ENCODE results near the gene STARD8. TPM values are rescaled to one million over a fixed set of nuclear protein-coding genes. Genes with fewer than 3 reads are reported as not detected.

STARD8 gene
- total RNA-seq, 1 donor from 2014 or later, result 20.0 TPM

DNA sequence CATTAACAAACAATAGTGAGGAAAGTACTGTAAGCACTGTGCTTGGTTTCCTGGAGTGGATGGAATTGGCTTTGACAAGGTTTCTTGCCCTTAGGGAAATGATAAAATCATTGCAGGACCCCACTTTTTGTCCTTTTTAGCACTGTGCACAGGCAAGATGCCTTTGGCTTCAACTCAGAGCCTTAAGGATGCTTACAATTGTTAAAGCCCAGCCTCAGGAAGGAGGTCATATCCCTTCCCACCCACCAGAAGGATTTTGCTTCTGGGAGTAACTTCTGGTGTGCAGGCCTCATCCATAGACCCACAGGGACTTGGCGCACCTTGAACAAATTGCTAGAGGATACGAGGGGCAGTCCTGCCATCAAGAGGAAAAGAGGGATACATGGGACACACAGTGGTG lies 44.5 kb downstream of the STARD8 start:
- DNase-seq (ENCODE audit: low read depth in 2 of 2), result no peak

DNA sequence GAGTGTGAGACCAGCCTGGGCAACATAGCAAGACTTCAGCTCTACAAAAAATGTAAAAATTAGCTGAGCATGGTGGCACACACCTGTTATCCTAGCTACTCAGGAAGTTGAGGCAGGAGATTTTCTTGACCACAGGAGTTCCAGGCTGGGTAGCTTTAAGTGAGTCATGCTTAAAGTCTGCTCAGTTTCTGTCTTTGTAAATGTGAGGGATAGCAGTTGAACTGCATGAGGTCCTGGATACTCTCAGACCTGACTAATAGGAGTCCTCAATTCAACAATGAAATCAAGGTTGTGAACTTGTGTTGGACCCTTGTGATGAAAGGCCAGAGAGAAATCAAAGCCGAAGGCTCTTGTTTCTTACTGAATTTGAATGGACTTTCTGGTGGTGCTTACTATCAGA lies 45.2 kb downstream of the STARD8 start:
- DNase-seq (ENCODE audit: low read depth in 2 of 2), result no peak

DNA sequence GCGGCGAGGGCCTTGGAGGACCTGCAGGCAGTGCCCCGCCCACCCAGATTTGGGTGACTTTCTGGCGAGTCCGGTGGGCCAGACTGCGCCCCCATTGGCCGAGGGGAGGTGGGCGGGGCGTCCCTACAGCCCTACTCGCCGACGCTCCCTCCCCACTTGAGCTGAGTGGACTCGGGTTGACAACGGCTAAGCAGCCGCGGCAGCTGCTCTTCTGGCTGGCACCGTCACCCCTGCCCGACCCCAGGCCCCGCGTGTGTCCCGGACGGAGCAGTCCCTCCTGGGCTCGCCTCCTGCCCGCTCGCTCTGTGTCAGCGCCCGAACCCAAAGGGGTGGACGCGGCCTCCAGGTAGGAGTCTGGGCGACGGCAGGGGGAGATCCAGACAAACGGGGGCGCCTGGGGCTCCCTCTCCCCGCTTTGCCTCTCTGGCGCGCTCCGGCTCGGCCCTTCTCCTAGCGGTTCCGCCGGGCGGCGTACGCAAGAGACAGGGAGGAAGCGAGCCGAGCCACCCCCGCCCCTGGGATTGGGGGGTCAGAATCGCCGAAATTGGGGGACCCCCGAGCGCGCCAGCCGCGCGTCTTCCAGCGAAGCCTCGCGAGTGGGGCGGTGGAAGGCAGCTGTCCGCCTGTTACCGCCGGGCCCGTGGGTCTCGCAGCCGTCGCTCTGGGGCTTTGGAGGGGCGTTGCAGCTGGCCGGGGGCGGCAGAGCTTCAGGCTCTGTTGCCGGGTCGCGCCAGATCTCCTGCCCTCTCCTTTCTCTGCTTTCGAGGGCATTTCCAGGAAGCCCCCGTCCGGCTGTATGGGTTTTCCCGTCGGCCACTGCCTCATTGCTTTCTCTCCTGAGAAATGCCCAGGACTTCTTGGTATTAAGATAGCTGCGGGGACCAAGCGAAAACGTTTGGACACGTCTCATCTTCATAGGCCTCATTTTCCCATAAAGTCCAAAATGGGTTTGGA lies 46.3 kb downstream of the STARD8 start:
- DNase-seq (ENCODE audit: low read depth in 2 of 2), result peak in 1 of 2 donors; percentile 76

DNA sequence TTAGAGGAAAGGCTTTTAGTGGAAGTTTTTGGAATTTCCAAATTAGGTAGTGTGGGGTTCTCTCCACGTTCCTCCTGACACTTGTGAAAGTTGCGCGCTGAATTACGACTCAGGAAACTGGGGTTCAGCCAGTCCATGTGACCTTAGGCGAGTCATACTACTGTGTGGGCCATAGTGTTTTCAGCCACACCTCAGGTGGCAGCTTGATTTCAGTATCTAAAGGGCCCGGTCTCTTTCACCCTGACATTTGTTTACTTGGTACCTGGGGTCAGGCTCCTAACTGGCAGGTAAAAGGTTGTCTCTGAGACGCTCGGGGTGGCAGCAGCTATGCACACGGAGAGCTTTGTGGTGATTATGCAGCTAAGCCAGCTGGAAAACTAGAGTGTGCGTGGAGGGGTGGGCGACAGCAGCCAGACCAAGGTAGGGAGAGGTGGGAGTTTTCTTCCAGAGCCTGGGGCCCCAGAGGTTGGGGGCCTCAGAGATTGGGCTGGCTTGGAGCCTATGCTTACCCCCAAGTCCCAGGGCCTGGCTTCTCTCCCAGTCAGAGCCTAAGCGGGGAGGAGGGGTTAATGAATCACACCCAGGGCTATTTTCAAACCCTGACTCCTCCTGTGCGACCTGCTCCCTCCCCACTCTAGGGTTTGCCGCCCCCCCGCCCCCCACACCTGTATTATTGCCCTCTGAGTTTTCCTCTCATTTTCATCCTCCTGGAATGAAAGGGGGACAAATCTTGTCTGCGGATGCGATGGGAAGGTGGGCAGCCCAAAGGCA lies 47.2 kb downstream of the STARD8 start:
- DNase-seq (ENCODE audit: low read depth in 2 of 2), result peak in 1 of 2 donors; percentile 38

DNA sequence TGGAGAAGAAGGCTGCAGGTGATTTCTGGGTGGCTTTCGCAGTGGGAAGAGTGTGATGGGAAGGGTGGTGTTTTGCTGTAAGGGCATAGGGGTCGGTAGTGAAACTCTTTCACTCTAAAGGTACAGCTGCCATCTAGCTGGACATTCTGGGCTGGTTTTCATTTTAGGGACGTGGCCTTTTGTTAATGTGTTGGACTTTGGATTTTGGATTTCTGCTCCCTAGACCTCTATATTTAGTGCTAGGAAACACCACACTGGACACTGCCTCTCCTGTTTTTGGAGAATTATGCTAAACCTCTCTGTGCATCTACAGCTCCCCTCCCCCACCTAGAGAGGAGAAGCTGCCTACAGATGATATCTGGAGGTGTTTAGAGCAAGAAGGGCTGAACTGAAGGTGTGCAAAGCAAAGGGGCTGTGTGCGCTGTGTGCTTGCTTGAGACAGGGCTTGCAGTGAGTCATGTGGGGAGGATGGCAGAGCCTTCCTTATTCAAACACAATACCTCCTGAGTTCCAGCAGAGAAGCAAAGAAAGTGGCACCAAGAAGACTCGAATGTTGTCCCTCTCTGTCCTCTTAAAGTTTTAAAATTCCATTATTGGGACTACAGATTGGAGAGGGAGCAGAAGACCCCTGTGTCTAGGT lies 47.9 kb downstream of the STARD8 start:
- peak in 1 of 2 donors; percentile 24 for DNase-seq (ENCODE audit: low read depth in 2 of 2)

DNA sequence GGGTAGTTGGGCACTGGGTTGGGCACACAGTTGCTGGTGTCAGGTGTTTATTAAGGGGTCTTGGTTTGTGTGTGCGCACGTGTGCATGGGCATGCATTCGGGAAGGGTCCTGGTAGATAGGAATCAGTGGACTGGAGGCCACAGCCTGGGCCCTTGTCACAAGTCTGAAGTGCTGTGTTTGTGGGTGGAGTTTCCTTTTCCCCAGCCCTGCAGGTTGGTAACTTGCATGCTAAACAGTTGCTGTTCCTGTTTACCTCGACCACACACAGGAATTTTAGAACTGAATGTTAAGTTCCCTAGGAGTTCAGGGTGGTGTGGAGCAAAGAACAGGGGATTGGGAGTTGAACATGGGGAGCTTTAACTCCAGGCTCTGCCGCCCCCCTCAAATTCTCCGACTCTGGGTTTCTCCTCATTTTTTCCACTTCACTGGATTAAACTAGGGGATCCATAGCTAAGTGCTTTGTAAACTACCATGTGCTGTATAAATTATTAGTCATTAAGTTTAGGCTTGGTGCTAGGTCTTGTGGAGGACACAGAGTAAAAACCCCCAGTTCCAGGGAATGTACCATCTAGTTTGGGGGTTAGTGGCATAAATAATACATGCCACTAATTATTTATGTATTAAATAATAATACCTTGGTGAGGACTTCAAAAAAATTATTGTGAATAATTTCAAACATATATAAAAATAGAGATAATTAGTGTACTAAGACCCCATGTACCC lies 49.0 kb downstream of the STARD8 start:
- DNase-seq (ENCODE audit: low read depth in 2 of 2), result no peak

DNA sequence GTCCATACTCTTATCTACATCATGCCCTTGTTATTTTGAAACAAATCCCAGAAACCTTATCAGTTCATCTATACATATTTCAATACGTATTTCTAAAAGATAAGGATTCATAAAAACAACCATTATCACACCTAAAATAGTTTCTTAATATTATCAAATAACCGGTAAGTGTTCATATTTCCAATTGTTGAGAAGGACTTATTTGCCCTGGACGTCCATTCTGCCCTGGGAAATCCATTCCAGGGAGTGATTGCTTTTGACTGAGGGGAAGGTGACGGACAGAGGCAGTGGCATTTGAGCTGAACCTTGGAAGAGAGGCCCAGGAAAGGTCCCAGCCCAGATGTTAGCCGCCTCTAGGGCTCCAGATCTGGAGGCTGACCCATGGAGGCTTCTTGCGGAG lies 49.6 kb downstream of the STARD8 start:
- DNase-seq (ENCODE audit: low read depth in 2 of 2), result peak in 1 of 2 donors; percentile 43

DNA sequence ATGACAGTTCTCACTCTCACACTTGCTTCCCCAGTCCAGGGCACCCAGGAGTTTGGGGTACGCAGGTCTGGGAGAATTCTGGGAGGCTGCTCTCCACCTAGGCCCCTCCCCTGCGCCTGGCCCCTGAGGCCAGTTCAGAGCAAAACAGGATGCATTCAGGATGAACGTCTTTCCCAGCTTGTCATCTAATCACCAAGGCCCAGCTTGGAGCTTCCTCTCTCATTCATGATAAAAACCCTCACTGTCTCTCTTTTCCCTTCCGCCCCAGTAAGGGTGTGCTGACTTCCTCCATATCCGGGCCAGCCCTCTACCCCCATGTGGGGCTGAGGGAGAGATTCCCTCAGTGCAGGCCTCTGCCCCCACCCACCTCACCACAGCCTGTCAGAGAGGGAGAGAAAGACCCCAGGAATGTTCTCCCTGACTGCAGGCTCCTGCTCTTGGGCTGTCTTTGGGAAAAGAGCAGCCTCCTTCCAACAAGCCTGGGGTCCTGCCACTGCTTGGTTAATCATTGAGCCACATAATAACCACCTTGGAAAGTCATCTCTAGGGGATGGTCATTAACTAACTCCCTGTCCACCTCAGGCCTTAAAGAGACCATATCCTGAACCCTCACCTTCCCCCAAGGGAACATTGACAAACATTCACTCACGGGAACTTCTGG lies 50.1 kb downstream of the STARD8 start:
- DNase-seq (ENCODE audit: low read depth in 2 of 2), result peak; percentile 69 to 70

DNA sequence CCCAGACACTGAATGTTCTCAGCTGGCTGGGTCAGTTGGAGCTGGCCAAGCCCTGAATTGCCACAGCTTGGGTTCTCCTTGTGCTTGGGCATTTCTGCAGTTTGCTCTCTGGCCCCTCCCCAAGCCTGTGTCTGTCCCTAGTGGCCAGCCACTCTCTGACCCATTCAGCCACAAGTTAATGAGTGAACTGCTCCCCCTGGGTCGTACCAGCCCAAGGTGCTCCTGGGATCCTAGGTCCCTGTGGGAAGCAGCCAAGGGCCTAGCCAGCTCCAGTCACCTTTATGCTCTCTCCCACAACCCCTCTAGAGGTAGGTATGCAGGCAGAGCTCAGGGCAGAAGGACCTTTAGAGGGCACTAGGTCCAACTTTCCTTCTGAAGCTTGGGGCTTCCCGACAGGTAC lies 51.5 kb downstream of the STARD8 start:
- DNase-seq (ENCODE audit: low read depth in 2 of 2), result no peak

DNA sequence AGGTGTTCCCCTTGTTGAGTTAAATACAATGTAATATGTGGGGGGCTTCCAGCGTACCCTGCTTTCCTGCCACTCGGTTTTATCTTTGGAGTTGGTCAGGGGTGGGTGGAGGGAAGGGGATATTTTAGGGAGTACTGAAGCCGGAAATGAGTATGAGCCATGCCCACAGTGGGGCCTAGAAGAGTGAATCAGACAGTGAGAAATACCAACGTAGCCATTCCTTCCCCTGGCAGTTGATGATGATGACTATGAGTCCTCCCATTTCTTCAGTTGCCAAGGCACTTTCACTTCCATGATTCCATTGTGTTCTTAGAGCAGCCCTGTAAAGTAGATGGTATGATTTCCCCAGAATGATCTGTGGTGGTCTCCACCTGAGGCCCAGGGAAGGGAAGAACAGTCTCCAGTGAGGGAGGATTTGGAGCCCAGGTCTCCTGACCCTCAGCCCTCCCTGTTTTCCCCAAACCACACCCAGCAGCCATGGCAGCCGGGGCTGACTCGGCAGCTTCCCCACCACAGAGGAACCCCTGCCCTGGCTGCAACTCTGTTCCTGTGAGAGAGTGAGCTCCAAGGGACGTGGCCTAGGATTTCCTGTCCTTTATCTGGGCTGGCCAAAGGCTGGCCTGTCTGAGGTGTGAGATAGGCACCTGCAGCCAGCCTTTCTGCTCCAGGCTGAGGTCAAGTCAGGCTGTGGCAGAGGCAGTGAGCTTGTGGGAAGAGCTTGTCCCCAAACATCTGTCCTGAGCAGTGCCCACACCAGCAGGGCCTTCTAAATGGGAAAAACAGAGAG lies 52.7 kb downstream of the STARD8 start:
- DNase-seq (ENCODE audit: low read depth in 2 of 2), result peak; percentile 55 to 72

DNA sequence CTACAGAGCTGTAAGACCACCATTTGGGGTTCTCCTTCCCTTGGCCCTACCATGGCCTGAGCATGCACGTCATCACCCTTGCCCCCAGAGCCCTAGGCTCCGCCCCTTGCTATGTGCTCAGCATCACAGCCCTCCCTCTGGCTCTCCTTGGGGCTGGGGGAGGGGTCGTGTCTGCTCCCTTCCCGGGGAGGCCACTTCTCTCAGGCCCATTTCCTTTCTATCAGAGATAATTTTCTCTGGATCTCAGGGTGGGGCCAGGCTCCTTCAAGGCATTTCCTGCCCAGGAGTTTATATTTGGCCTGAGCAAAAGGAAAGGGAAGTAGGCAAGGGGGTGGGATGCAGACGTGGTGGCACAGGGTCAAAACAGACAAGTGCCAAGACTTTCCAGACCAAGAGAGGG lies 55.9 kb downstream of the STARD8 start:
- no peak for DNase-seq (ENCODE audit: low read depth in 2 of 2)

DNA sequence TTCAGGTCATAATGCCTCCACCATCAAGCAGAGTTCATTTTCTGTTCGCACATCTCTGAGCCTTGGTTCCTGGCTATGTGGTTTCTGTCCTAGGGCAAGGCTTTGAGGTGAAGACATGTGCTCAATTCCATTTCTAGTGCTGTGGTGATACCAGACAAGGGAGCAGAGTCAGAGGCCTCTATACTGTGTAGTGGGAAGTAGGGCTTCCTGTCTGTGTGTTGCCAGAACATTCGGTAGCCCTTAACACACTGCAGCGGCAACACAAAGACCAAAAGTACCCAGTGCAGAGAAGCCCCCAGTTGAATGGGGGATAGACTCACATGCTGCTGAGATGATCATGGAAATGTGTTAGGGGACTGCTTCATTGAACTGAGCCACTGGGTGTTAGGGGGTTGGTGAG lies 56.4 kb downstream of the STARD8 start:
- DNase-seq (ENCODE audit: low read depth in 2 of 2), result no peak

DNA sequence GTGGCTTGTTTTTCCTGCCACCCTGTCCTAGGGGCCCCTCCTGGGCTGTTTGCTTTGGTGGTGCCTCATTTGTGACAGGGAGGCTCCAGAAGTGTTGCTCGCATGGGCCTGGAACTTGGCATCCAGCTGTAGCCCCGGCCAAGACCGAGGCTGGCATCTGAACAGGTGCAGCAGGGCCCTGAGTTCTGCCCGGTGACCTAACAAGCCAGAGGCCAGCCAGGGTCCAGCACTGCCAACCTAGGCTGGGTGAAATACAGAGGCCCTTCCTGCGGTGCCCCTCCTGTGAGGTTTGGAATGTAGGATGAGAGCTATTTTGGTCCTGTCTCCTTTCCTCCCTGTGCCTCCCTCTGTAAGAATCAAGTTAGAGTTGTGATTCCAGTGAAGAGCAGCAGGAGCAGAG lies 58.5 kb downstream of the STARD8 start:
- no peak for DNase-seq (ENCODE audit: low read depth in 2 of 2)

DNA sequence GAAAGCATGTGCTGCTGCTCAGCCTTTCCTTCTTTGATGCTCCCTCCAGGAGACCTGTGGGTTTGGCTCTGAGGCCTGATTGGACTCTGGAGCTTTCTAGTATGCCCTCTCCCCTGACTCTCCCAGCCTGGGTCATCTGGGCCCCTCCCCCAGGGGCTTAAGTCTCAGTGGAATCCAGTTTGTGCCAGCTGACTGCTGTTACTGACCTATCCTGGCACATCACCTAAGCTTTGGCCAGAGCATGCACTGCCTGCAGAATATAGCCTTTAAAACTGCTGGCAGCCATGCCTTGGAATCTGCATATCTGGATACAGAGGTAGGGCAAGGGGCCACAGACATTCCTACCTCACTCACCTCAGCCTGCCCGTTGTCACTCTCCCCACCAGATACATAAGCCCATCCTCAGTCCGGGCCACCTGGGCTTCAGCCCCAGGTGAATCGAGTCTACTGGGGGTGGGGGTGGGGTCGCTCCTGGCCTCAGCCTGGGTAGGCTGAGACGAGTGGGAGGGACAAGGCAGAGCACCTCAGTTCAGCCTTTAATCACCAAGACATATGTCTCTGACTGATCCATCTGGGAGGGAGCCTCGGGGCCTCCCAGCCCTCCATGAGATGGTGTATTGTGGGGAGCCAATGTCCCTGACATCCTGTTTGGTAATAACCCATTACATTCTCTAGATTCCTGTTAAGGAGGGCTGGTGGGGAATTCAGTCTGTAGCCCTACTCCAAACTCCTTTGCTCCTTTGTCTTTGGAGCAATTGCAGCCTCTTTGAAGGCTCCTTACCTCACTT lies 61.2 kb downstream of the STARD8 start:
- no peak for DNase-seq (ENCODE audit: low read depth in 2 of 2)

DNA sequence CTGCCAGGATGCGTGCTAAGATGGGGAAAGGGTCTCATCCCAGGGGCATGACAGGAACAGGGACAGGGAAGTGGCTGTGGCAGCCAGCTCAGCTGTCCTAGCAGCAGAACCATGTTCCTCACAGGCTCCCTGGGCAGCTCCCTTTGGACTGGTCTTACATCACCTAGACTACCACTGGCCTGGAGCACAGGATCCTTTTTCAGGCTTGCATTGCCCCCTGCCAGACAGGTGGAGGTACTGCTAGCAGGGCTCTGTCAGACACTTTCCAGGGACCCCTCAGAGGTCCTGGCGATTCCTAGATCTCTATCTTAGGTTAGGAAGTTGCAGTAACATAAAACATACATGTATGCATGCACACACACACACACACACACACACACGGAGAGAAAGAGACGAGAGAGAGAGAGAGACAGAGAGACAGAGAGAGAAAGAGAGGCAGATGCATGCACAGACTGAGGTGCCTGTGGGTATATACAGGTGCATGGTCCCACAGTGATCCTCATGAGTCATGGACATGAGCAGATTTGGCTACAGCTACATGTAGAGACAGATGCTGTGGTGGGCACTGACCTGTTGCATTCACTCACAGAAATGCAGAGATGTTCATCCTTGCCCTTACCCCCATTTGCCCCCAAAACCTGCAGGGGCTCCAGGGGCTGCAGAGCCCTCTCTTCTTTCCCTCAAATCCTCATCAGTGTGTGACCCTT lies 63.6 kb downstream of the STARD8 start:
- DNase-seq (ENCODE audit: low read depth in 2 of 2), result peak in 1 of 2 donors; percentile 62

DNA sequence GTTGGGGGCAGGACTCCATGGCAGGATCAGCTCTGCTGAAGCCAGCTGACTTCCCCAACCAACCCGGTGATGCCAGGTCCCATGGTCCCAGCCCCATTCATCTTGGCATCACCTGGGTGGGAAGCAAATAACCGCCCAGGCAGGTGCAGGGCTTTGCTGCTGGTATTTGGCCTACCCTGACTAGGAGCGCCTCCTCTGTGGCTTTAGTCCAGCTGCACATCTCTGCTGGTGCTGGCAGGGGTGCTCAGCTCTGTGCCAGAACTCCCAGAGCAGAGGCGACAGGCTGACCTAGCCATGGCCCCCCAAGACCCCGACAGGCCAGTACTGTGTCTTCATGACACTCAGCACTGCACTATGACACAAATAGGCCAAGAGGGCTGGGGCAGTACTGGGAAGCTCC lies 64.4 kb downstream of the STARD8 start:
- no peak for DNase-seq (ENCODE audit: low read depth in 2 of 2)

DNA sequence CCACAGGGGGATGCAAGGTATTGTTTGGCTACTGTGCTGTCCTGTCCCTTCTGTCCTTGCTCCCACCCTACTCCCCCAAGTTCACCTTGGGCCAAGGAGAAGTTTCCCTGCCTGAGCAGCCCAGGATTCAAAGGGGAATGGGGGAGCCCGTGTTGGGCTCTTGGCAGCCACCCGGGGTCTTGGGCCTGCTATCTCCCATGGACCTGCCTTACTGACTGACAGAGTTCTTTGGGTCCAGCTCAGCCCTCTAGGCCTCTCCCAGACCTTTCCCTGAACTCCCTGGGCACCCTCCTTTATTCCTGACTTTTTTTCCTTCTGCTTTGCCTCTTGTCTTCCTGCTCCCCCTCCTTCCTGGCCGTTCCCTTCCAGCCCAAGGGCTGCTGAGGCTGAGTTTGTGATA lies 67.4 kb downstream of the STARD8 start:
- DNase-seq (ENCODE audit: low read depth in 2 of 2), result no peak

DNA sequence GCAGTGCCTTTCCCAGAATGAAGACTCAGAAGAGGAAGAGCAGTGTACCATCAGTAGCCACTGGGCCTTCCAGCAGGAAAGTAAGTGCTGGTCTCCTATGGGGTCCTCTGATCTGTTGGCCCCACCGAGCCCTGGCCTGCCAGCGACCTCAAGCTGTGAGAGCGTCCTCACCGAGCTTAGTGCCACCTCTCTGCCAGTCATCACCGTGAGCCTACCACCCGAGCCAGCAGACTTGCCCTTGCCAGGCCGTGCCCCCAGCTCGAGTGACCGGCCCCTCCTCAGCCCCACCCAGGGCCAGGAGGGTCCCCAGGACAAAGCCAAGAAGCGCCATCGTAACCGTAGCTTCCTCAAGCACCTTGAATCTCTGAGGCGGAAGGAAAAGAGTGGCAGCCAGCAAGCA lies 69.7 kb downstream of the STARD8 start:
- no peak for DNase-seq (ENCODE audit: low read depth in 2 of 2)

Data from dermis microvascular lymphatic vessel endothelial cell (primary cell).